HepG2 (cell line): ENCODE measurements around the gene MED28.

Experiments
- ELF1 ChIP-seq: sonication (generic); formaldehyde crosslinking; IDR thresholded peaks from 2 replicates; pipeline ENCODE4 v1.4.0; 2020; ENCODE audit warnings: missing genetic modification reagents
- ELK4 ChIP-seq: sonication (generic); formaldehyde crosslinking; IDR thresholded peaks from 2 replicates; pipeline ENCODE4 v1.9.0; 2021; ENCODE audit warnings: missing genetic modification reagents, borderline replicate concordance
- EZH2 ChIP-seq: conservative IDR thresholded peaks from 2 replicates; pipeline ENCODE4 v1.6.1; 2012; ENCODE audit warnings: mild to moderate bottlenecking, low read depth, low read length, moderate library complexity
- FOXK1 ChIP-seq: sonication (generic); formaldehyde crosslinking; IDR thresholded peaks from 2 replicates; pipeline ENCODE4 v1.4.0; 2020; ENCODE audit warnings: low read depth, missing genetic modification reagents, borderline replicate concordance
- MED1 ChIP-seq: sonication (generic); formaldehyde crosslinking; IDR thresholded peaks from 2 replicates; pipeline ENCODE4 v1.4.0; 2020; ENCODE audit warnings: missing genetic modification reagents
- NFYC ChIP-seq: IDR thresholded peaks from 2 replicates; pipeline ENCODE4 v1.6.1; 2016; ENCODE audit warnings: missing genetic modification reagents, missing compliant biosample characterization
- ZNF121 ChIP-seq: sonication (generic); formaldehyde crosslinking; IDR thresholded peaks from 2 replicates; pipeline ENCODE4 v1.5.0; 2020; ENCODE audit warnings: mild to moderate bottlenecking, missing genetic modification reagents
- ZNF768 ChIP-seq: sonication (generic); formaldehyde crosslinking; IDR thresholded peaks from 2 replicates; pipeline ENCODE4 v1.4.0; 2020; ENCODE audit warnings: missing genetic modification reagents
- TF ChIP-seq, protein P1 (sequence below): sonication (generic); formaldehyde crosslinking; IDR thresholded peaks from 2 replicates; pipeline ENCODE4 v1.5.0; 2020; ENCODE audit warnings: mild to moderate bottlenecking, missing genetic modification reagents, moderate library complexity
- TF ChIP-seq, protein P2 (sequence below): sonication (generic); formaldehyde crosslinking; IDR thresholded peaks from 2 replicates; pipeline ENCODE4 v1.4.0; 2020; ENCODE audit warnings: missing genetic modification reagents
- TF ChIP-seq, protein P3 (sequence below): sonication (generic); formaldehyde crosslinking; IDR thresholded peaks from 2 replicates; pipeline ENCODE4 v1.4.0; 2020; ENCODE audit warnings: mild to moderate bottlenecking, missing genetic modification reagents

GRCh38 chr4:17584521-17585213, 29.8 kb upstream of the MED28 start:
- TF ChIP-seq, protein P1, sequence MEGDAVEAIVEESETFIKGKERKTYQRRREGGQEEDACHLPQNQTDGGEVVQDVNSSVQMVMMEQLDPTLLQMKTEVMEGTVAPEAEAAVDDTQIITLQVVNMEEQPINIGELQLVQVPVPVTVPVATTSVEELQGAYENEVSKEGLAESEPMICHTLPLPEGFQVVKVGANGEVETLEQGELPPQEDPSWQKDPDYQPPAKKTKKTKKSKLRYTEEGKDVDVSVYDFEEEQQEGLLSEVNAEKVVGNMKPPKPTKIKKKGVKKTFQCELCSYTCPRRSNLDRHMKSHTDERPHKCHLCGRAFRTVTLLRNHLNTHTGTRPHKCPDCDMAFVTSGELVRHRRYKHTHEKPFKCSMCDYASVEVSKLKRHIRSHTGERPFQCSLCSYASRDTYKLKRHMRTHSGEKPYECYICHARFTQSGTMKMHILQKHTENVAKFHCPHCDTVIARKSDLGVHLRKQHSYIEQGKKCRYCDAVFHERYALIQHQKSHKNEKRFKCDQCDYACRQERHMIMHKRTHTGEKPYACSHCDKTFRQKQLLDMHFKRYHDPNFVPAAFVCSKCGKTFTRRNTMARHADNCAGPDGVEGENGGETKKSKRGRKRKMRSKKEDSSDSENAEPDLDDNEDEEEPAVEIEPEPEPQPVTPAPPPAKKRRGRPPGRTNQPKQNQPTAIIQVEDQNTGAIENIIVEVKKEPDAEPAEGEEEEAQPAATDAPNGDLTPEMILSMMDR (CRISPR knock-in tag) = no peak
- TF ChIP-seq ZNF121 (CRISPR knock-in tag) = no peak
- TF ChIP-seq, protein P2, sequence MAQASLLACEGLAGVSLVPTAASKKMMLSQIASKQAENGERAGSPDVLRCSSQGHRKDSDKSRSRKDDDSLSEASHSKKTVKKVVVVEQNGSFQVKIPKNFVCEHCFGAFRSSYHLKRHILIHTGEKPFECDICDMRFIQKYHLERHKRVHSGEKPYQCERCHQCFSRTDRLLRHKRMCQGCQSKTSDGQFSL (CRISPR knock-in tag) = no peak
- no peak for TF ChIP-seq FOXK1 (CRISPR knock-in tag)
- no peak for TF ChIP-seq ELF1 (CRISPR knock-in tag)
- no peak for TF ChIP-seq MED1 (CRISPR knock-in tag)
- no peak for TF ChIP-seq ELK4 (CRISPR knock-in tag)
- TF ChIP-seq ZNF768 (CRISPR knock-in tag) = no peak
- TF ChIP-seq EZH2 = no peak
- TF ChIP-seq, protein P3, sequence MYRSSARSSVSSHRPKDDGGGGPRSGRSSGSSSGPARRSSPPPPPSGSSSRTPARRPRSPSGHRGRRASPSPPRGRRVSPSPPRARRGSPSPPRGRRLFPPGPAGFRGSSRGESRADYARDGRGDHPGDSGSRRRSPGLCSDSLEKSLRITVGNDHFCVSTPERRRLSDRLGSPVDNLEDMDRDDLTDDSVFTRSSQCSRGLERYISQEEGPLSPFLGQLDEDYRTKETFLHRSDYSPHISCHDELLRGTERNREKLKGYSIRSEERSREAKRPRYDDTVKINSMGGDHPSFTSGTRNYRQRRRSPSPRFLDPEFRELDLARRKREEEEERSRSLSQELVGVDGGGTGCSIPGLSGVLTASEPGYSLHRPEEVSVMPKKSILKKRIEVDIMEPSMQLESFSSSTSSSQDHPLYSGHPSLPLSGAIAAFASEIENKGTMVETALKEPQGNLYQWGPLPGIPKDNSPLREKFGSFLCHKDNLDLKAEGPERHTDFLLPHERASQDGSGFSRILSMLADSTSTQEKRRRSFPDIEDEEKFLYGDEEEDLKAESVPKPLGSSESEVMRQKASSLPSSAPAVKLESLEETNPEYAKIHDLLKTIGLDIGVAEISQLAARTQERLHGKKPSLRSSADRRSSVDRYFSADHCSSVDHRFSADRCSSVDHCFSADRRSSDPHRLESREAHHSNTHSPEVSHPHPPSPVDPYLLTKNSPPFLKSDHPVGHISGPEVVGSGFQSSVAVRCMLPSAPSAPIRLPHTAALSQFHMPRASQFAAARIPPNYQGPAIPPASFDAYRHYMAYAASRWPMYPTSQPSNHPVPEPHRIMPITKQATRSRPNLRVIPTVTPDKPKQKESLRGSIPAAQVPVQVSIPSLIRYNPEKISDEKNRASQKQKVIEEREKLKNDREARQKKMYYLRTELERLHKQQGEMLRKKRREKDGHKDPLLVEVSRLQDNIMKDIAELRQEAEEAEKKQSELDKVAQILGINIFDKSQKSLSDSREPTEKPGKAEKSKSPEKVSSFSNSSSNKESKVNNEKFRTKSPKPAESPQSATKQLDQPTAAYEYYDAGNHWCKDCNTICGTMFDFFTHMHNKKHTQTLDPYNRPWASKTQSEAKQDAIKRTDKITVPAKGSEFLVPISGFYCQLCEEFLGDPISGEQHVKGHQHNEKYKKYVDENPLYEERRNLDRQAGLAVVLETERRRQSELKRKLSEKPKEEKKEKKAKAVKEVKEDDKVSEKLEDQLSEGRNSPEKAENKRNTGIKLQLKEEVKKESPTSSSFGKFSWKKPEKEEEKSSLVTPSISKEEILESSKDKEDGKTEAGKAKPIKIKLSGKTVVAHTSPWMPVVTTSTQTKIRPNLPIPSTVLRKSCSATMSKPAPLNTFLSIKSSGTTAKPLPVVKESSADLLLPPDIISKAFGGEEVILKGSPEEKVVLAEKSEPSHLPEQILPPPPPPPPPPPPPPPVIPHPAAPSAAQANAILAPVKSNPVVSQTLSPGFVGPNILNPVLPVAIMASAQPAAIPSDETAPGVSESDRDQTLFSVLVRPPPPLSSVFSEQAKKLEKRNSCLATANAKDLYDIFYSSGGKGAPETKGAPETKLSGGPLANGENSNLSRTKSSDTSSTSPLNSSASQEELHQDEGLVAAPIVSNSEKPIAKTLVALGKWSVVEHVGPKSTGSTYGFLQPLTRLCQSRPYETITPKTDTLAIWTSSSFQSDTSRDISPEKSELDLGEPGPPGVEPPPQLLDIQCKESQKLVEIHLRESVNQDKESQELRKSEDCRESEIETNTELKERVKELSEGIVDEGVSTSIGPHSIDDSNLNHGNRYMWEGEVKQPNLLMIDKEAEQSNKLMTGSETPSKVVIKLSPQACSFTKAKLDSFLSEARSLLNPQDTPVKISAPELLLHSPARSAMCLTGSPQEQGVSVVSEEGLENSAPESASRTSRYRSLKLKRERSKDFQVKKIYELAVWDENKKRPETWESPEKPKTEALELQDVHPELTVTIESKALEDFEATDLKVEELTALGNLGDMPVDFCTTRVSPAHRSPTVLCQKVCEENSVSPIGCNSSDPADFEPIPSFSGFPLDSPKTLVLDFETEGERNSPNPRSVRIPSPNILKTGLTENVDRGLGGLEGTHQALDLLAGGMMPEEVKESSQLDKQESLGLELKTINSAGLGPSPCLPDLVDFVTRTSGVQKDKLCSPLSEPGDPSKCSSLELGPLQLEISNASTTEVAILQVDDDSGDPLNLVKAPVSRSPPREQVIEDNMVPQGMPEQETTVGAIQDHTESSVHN (CRISPR knock-in tag) = no peak
- TF ChIP-seq NFYC (CRISPR knock-in tag) = no peak
